Body of pancreas (tissue), 4 donors: Measurements from ENCODE around the gene KIF3A. TPM values are rescaled to one million over a fixed set of nuclear protein-coding genes. Genes with fewer than 3 reads are reported as not detected.

Source experiments
- ATAC-seq: fragments of 150-250 bp; one replicate; pipeline ENCODE4 v1.9.1; 2016
- DNase-seq, 4 donors: peaks; one replicate each; pipeline ENCODE4 v3.0.0-alpha.2; 2019
- H3K27ac ChIP-seq, 4 donors: fragments of 200-600 bp; sonication (generic); 1 replicate in 3 of 4; 2 replicates in 1 of 4; pipeline versions ENCODE4 v1.5.1 to v1.6.1; 2016 to 2019; ENCODE audit warnings: mild to moderate bottlenecking in 1 of 4, mixed read lengths in 1 of 4, moderate library complexity in 1 of 4
- H3K27me3 ChIP-seq, 2 donors: fragments of 200-600 bp; sonication (generic); one replicate each; pipeline ENCODE4 v1.6.0; 2016; ENCODE audit warnings: mild to moderate bottlenecking in 1 of 2
- H3K36me3 ChIP-seq, 2 donors: fragments of 200-600 bp; sonication (generic); replicated peaks in 1 of 2; 2 replicates each; pipeline ENCODE4 v1.5.1; 2016; ENCODE audit warnings: low read depth in 2 of 2; ENCODE audit not compliant: insufficient read depth in 1 of 2
- H3K4me1 ChIP-seq: fragments of 200-600 bp; sonication (generic); one replicate; pipeline ENCODE4 v1.6.0; 2016
- H3K4me3 ChIP-seq, 2 donors: fragments of 200-600 bp; sonication (generic); 1 replicate in 1 of 2; 2 replicates in 1 of 2; pipeline ENCODE4 v1.5.1; 2016 to 2019
- H3K9me3 ChIP-seq, 3 donors: fragments of 200-600 bp; sonication (generic); 1 replicate in 2 of 3; 2 replicates in 1 of 3; pipeline ENCODE4 v1.5.1; 2016
- CTCF ChIP-seq, 7 experiments: fragments of 450-650 bp in 4 of 7; fragments of 200-600 bp in 3 of 7; sonication (generic) in 3 of 7; IDR thresholded peaks; one replicate each; pipeline ENCODE4 v1.5.1; 2016 to 2019; ENCODE audit warnings: antibody characterized with exemption in 7 of 7
- POLR2A ChIP-seq, 3 donors: fragments of 450-650 bp; IDR thresholded peaks; one replicate each; pipeline ENCODE4 v1.6.1; 2016; ENCODE audit warnings: antibody characterized with exemption in 3 of 3, mild to moderate bottlenecking in 2 of 3
- WGBS, 2 donors: methylation state at CpG; one replicate each; pipeline ENCODE4 v1.1.5; 2017; 5-methylcytosine and 5-hydroxymethylcytosine counted together
- intact Hi-C: fragments of 100-400 bp; cut with DNase I; formaldehyde crosslinking; loops from one replicate; pipeline ENCODE4 v1.15.1; 2023
- total RNA-seq, 2 donors: library from RNA; depleted of rRNA; stranded (reverse); fragments of >200 nt; gene quantifications; one replicate each; pipeline ENCODE4 v1.1.0, GENCODE V29; 2016

KIF3A gene
- total RNA-seq, 2 donors from 2014 or later: 5.9 to 8.8 TPM

GRCh38 chr5:132782101-132782500 lies 44.8 kb upstream of the KIF3A start:
- 58 to 71% methylated on average over 4 of the region's 4 CpGs for WGBS, 2 donors
- H3K4me3 ChIP-seq: no peak overlapping the region
- no peaks in the 10 kb centered on the region for H3K27me3 ChIP-seq
- DNase-seq (no peak), ATAC-seq (no peak)
- no peaks in the 10 kb centered on the region for H3K9me3 ChIP-seq
- H3K27ac ChIP-seq: no peak overlapping the region
- intact Hi-C loops: no loop called here
- peaks cover 10% of the 10 kb centered on the region for H3K4me1 ChIP-seq
- TF ChIP-seq POLR2A (IDR thresholded peaks at IDR 0.05) (no peak), CTCF (IDR thresholded peaks at IDR 0.05) (no peak)
- no peaks in the 10 kb centered on the region for H3K36me3 ChIP-seq

DNA sequence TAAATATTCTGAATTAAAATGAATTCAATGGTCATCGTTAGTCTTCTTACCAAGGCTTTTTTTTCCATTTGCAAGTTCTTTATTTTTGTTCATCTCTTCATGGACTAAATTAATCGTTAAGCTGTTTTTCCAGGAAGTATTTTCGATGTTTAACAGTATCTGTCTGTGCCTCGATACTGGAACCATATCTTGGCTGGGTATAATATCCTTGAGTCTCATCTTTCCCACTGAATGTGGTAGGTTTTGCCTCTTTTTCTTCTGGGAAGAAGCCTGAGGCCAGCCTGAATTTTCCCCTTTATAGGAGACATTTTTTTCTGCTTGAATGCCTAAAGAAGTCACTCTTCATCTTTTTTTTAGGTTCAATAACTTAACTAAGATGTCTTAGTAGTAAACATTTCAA lies 43.7 kb upstream of the KIF3A start:
- Histone ChIP-seq H3K4me1 (peaks cover 15% of the 10 kb centered on the region), H3K9me3 (no peaks in the 10 kb centered on the region), H3K4me3 (no peak overlapping the region), H3K27me3 (no peaks in the 10 kb centered on the region), H3K27ac (no peak overlapping the region), H3K36me3 (no peaks in the 10 kb centered on the region)
- TF ChIP-seq POLR2A (IDR thresholded peaks at IDR 0.05): no peak
- no peak for TF ChIP-seq CTCF (IDR thresholded peaks at IDR 0.05)
- ATAC-seq: no peak
- no peak for DNase-seq
- intact Hi-C loops: no loop called here
- WGBS, 2 donors: 62 to 74% methylated on average over 4 of the region's 4 CpGs

- Histone ChIP-seq H3K4me1 (peaks cover 19% of the 10 kb centered on the region), H3K4me3 (no peak overlapping the region), H3K27me3 (no peaks in the 10 kb centered on the region), H3K36me3 (no peaks in the 10 kb centered on the region), H3K27ac (no peak overlapping the region), H3K9me3 (no peaks in the 10 kb centered on the region)
- TF ChIP-seq POLR2A (IDR thresholded peaks at IDR 0.05) (no peak), CTCF (IDR thresholded peaks at IDR 0.05) (no peak)
- no peak for DNase-seq
- no peak for ATAC-seq
- intact Hi-C loops: no loop called here
- 95 to 100% methylated on average over 1 of the region's 1 CpG for WGBS, 2 donors
Observed at GRCh38 chr5:132780577-132780976, 43.2 kb upstream of the KIF3A start.

DNA sequence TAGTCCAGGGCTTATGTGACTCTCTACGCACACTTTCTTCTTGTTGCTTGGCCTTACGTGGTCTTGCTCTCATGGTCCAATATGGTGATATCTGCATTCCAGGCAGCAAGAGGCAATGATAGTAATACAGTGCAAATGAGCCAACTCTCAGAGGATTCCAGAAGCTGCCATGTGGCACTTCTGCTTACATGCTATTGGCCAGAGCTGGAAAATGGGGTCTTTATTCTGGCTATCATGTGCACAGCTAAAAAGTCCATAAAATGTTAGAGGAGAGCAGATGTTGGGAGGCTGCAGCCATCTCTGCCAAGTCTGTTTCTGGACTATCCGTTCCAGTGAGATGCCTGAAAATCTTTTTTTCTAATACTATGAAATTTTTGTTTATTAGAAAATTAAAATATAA lies 42.6 kb upstream of the KIF3A start:
- no peak overlapping the region for H3K4me3 ChIP-seq
- peaks cover 25% of the 10 kb centered on the region for H3K4me1 ChIP-seq
- no peak overlapping the region for H3K27ac ChIP-seq
- no peaks in the 10 kb centered on the region for H3K27me3 ChIP-seq
- DNase-seq (no peak), ATAC-seq (no peak)
- WGBS, 2 donors: 93% methylated on average over 3 of the region's 3 CpGs
- no peak for TF ChIP-seq POLR2A (IDR thresholded peaks at IDR 0.05)
- no peak for TF ChIP-seq CTCF (IDR thresholded peaks at IDR 0.05)
- no peaks in the 10 kb centered on the region for H3K36me3 ChIP-seq
- no peaks in the 10 kb centered on the region for H3K9me3 ChIP-seq
- intact Hi-C loops: no loop called here

- ATAC-seq: no peak
- TF ChIP-seq POLR2A (IDR thresholded peaks at IDR 0.05) (no peak), CTCF (IDR thresholded peaks at IDR 0.05) (no peak)
- H3K27me3 ChIP-seq: no peaks in the 10 kb centered on the region
- H3K4me3 ChIP-seq: no peak overlapping the region
- DNase-seq: no peak
- H3K9me3 ChIP-seq: no peaks in the 10 kb centered on the region
- intact Hi-C loops: no loop called here
- H3K27ac ChIP-seq: no peak overlapping the region
- WGBS, 2 donors: 49 to 51% methylated on average over 5 of the region's 5 CpGs
- no peaks in the 10 kb centered on the region for H3K36me3 ChIP-seq
- H3K4me1 ChIP-seq: peaks cover 35% of the 10 kb centered on the region
Observed at GRCh38 chr5:132778856-132779255, 41.5 kb upstream of the KIF3A start.
